Activated T-helper 17 cell treated with anti-CD3 and anti-CD28 coated beads, Interleukin-2, amount 50 U/mL, for 72 hours (primary cell): ENCODE data around the gene TCP1. TPM values are rescaled to one million over a fixed set of nuclear protein-coding genes. Genes with fewer than 3 reads are reported as not detected.
"Not testable (repeated sequence)": the region's sequence is repeated elsewhere in the genome, so short reads cannot be mapped to it uniquely, and the experiment has no call there.

Source experiments
- ATAC-seq: fragments of 150-1000 bp; cut with Tn5 transposase; replicated peaks from 2 replicates; pipeline ENCODE4 v1.10.0; 2021; ENCODE audit warnings: mild to moderate bottlenecking, moderate library complexity
- H3K27ac Mint-ChIP-seq: one replicate; pipeline ENCODE4 v1.8.0; 2022; ENCODE audit warnings: mixed read lengths
- H3K27me3 Mint-ChIP-seq: one replicate; pipeline ENCODE4 v1.8.0; 2022; ENCODE audit warnings: mixed read lengths
- H3K36me3 Mint-ChIP-seq: one replicate; pipeline ENCODE4 v1.8.0; 2022; ENCODE audit warnings: low read depth, mild to moderate bottlenecking, mixed read lengths
- H3K4me1 Mint-ChIP-seq: one replicate; pipeline ENCODE4 v1.8.0; 2022; ENCODE audit warnings: mixed read lengths
- H3K4me3 Mint-ChIP-seq: one replicate; pipeline ENCODE4 v1.8.0; 2022; ENCODE audit warnings: mild to moderate bottlenecking, mixed read lengths
- H3K9me3 Mint-ChIP-seq: one replicate; pipeline ENCODE4 v1.8.0; 2022; ENCODE audit warnings: mixed read lengths
- total RNA-seq, 2 donors: library from RNA; stranded (reverse); gene quantifications; one replicate each; pipeline ENCODE4 v1.2.3, GENCODE V29; 2022

Gene TCP1
- total RNA-seq, 2 donors from 2014 or later = 321 to 554 TPM

DNA sequence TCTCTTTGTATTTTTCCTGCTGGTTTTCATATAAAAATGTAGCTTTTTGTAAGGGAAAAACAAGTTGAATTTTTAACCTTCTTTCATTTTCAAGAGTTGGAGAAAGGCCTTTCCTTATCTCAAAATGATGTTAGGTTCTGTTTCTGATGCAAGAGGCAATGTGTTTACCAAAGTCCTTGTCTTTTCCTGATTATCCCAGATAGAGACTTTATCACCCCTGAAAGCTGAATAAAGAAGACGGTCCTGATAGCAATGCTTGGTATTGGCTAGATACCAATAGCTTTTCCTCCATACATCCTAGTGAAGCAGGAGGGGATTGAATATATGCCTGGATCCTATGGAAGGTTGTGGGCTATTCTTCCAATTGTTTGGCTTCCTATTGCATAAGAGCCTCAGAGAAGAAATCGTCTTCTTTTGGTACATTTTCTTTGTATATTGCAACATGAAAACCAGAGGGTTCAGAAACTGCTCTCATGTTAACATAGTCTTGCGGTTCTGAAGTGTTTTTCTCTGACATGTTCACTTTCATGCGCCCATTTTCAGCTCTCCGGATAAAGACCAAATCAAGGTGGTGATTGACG, 16.1 kb upstream of the TCP1 start:
- ATAC-seq = no peak
- Mint-ChIP-seq H3K4me1 (no peaks in the 10 kb centered on the region), H3K36me3 (no peaks in the 10 kb centered on the region), H3K27ac (no peak overlapping the region), H3K4me3 (no peak overlapping the region), H3K9me3 (no peaks in the 10 kb centered on the region), H3K27me3 (no peaks in the 10 kb centered on the region)

DNA sequence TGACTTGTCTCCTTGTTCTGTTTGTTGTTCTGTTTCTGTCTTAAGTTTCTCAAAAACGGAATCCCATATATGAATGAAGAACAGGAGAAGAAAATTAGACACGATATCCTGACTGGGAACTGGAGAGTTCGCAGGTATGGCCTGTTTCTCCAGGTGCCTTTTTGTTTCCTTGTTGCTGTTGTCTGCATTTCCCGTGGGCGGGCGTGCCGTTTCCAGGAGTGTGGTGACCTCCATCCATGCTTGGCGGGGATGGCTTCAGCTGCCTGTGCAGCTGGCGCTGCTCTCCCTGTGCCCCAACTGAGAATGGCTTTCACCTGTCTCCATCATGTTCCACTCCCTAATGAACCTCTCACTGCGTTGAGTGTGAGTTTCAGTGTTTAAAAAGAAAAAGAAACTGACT, 15.1 kb upstream of the TCP1 start:
- H3K9me3 Mint-ChIP-seq = no peaks in the 10 kb centered on the region

DNA sequence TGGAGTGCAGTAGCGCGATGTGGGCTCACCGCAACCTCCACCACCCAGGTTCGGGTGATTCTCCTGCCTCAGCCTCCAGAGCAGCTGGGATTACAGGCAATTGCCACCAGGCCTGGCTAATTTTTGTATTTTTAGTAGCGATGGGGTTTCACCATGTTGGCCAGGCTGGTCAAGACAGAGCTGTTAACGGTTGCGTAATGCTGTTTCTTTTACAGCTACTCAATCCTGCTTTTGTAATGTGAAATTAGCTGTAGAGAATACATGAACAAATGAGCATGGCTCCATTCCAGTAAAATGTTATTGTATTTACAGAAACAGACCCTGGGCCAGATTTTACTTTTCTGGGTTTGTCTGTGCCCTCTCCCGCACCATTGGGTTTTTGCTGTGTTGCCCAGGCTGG, 12.5 kb upstream of the TCP1 start:
- H3K4me1 Mint-ChIP-seq = peaks cover 6% of the 10 kb centered on the region
- H3K27ac Mint-ChIP-seq = no peak overlapping the region
- peaks cover 25% of the 10 kb centered on the region for H3K36me3 Mint-ChIP-seq
- ATAC-seq = no peak
- H3K4me3 Mint-ChIP-seq = no peak overlapping the region
- no peaks in the 10 kb centered on the region for H3K9me3 Mint-ChIP-seq
- H3K27me3 Mint-ChIP-seq = no peaks in the 10 kb centered on the region

More for the DNA sequence above, 15.1 kb upstream of the TCP1 start:
- Mint-ChIP-seq H3K27me3 (no peaks in the 10 kb centered on the region), H3K4me3 (no peak overlapping the region), H3K36me3 (no peaks in the 10 kb centered on the region), H3K27ac (peak overlapping the region; percentile 32), H3K4me1 (no peaks in the 10 kb centered on the region)
- ATAC-seq = no peak

DNA sequence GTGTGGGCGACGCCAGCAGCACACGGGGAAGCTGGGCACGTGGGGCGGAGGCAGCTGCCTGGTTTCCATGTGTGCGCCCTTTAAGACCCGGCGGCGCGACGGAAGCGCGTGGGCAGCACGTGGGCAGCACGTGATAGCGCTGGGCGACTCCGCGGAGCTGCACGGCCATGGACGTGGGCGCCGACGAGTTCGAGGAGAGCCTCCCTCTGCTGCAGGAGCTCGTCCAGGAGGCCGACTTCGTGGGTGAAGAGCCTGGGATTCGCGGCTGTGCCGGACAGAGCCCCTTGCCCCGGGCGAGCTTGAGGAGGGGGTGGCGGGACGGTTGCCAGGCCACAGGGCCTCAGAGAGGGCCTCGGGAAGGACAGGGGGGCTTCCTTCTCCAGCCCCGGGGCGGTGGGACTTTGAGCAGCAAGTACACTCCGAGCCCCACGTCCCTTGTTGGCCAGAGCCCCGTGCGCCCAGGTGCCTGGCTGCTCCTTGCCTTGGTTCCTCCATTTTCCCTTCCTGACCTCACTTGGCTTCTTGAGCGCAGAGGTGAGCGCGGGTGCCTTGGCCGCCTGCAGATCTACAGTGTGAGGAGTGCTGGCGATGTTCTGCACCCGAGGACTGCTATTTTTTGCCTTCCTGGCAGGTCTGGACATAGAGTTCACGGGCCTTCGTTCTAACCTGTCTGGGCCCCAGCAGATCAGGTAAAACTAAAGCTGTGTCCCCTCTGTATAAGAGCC, 10.9 kb upstream of the TCP1 start, which contains the start of gene PNLDC1:
TSS of gene PNLDC1 (plus strand) at position 136 of the 725 bp plus-strand sequence. CDS start at position 168, 32 bp downstream.
- no peaks in the 10 kb centered on the region for H3K27me3 Mint-ChIP-seq
- H3K4me3 Mint-ChIP-seq = no peak within 1 kb of the TSS
- H3K9me3 Mint-ChIP-seq = no peaks in the 10 kb centered on the region
- H3K36me3 Mint-ChIP-seq = peaks cover 41% of the 10 kb centered on the region
- H3K27ac Mint-ChIP-seq = no peak within 1 kb of the TSS
- no peak for ATAC-seq
- H3K4me1 Mint-ChIP-seq = peaks cover 6% of the 10 kb centered on the region

DNA sequence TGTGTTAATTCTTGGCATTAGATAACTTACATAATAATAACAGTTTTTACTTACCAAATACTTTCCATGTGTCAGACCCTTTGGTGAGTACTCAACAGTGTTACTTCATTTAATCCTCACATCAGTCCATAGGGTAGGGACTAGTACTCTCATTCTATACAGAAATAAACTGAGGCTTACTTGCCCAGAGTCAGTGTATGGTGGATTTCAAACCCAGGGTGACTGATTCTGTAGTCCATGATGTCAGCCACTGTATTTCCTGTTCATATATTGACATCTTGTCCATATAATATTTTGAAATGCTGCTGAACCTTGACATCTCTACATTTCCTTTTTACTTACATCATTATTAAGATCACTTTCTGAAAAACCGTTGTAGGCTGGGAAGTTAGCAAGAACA, 8.2 kb upstream of the TCP1 start:
- no peak overlapping the region for H3K4me3 Mint-ChIP-seq
- H3K27ac Mint-ChIP-seq = no peak overlapping the region
- H3K36me3 Mint-ChIP-seq = peaks cover 69% of the 10 kb centered on the region
- no peak for ATAC-seq
- peaks cover 18% of the 10 kb centered on the region for H3K4me1 Mint-ChIP-seq
- H3K9me3 Mint-ChIP-seq = no peaks in the 10 kb centered on the region
- H3K27me3 Mint-ChIP-seq = no peaks in the 10 kb centered on the region

DNA sequence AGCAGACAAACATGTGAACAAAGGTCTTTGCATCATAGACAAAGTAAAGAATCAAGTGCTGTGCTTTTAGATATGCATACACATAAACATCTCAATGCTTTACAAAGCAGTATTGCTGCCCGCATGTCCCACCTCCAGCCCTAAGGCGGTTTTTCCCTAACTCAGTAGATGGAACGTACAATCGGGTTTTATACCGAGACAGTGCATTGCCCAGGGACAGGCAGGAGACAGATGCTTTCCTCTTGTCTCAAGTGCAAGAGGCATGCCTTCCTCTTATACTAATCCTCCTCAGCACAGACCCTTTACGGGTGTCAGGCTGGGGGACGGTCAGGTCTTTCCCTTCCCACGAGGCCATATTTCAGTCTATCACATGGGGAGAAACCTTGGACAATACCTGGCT, 5.6 kb upstream of the TCP1 start:
- peaks cover 94% of the 10 kb centered on the region for H3K36me3 Mint-ChIP-seq
- H3K27ac Mint-ChIP-seq, H3K4me3 Mint-ChIP-seq, ATAC-seq, H3K9me3 Mint-ChIP-seq, H3K27me3 Mint-ChIP-seq: not testable (repeated sequence)
- peaks cover 34% of the 10 kb centered on the region for H3K4me1 Mint-ChIP-seq

DNA sequence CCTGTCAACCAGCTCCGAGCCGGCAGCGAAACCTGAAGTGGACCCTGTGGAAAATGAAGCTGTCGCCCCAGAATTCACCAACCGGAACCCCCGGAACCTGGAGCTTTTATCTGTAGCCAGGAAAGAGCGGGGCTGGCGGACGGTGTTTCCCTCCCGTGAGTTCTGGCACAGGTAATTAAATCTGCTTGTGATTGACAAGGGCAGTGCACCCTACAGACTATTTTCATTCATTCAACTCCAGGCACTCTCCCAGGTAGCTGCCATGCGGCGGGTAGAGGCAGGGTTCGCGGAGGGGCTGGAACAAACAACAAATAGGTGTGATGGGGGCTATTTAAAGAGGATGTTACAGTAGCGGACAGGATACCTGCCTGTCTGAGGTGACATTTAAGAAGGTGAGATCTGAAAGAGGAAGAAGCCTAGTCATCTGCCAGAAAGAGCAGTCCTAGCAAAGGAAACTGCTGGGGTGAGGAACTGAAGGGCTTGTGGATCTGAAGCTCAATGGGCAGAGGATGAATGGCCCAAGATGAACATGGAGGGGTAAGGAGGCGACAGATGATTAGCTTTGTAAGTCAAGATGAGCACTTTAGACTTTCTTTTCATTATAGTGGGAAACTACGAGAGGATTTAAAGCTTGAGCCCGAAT, 1.7 kb upstream of the TCP1 start:
- peaks cover 96% of the 10 kb centered on the region for H3K36me3 Mint-ChIP-seq
- H3K4me1 Mint-ChIP-seq = peaks cover 43% of the 10 kb centered on the region
- H3K9me3 Mint-ChIP-seq = no peaks in the 10 kb centered on the region
- no peak for ATAC-seq
- peak overlapping the region; percentile 95 for H3K4me3 Mint-ChIP-seq
- H3K27me3 Mint-ChIP-seq = no peaks in the 10 kb centered on the region
- peak overlapping the region; percentile 97 for H3K27ac Mint-ChIP-seq

DNA sequence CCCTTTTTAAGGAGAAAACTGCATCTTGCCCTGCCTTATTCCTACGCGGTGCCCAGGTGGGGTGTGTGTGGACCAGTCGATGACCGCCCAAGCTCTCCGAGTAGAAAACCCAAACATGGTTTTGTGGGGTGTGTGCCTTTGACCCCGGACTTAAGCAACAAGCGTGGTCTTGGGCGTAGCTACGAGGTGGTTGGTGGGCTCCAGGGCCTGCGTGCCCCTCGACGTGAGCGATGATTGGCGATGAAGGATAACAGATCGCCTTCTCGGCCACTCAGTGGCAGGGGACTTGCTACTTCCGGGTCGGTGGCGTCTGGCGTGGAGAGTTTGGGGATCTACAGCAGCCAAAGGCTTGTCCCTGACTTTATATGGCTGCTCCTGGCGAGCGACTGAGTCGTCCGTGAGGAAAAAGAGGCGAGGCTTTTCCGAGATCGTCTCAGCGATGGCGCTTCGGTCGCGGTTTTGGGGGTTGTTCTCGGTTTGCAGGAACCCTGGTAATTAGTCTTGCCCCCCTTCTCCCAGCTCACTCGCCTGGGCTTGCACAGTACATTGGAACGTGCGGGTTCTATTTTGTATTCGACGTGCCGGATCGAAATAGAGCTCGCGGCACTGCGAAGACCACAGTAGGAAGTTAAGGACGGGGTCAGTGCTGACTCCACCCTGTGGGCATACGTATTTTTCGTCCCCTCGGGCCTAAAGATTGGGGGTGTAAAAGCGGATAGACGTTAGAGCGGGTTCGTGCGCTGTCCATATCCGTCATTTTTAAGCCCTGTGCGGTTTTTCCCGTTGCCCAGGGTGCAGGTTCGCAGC, 950 bp upstream of the TCP1 start, which contains the start of gene MRPL18:
TSS of gene MRPL18 (plus strand) at position 319 of the 807 bp plus-strand sequence. CDS start at position 440, 121 bp downstream.
- peak; percentile 87 for ATAC-seq
- Mint-ChIP-seq H3K27me3 (no peaks in the 10 kb centered on the region), H3K9me3 (no peaks in the 10 kb centered on the region), H3K4me3 (peak within 1 kb of the TSS; percentile 95), H3K36me3 (peaks cover 96% of the 10 kb centered on the region), H3K4me1 (peaks cover 45% of the 10 kb centered on the region), H3K27ac (peak within 1 kb of the TSS; percentile 97)

DNA sequence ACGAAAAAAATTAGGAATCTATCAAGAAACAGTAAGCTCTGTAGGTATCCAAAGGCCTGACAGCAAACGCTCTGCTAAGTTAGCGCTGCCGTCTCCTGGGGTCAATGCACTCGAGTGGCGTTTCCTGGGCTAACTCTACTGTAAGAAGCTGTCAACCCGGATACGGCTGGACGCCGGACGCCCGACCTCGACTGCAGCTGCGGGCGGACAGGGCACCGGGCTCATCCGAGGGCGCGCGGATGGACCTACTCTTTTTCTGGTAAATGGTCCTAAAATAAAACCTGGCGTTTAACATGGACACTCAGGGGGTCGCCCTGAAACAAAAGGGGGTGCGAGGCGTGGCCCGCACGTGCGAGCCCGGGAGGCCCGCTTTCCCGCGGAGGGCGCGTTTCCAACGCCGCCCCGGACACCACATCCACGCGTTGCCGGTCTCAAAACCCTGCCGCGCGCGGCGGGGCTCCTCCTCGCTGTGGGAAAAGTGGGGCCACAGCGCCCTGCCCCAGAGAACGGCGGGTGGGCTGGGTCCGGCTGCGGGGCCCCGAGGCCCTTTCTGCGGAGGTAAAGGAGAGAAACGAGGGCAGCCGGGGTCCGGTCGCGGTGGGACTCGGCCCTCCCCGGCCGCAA, 537 bp downstream of the TCP1 start:
- peaks cover 39% of the 10 kb centered on the region for H3K4me1 Mint-ChIP-seq
- H3K27me3 Mint-ChIP-seq = no peaks in the 10 kb centered on the region
- peaks cover 96% of the 10 kb centered on the region for H3K36me3 Mint-ChIP-seq
- H3K9me3 Mint-ChIP-seq = no peaks in the 10 kb centered on the region
- no peak for ATAC-seq
- peak overlapping the region; percentile 95 for H3K4me3 Mint-ChIP-seq
- H3K27ac Mint-ChIP-seq = peak overlapping the region; percentile 97

DNA sequence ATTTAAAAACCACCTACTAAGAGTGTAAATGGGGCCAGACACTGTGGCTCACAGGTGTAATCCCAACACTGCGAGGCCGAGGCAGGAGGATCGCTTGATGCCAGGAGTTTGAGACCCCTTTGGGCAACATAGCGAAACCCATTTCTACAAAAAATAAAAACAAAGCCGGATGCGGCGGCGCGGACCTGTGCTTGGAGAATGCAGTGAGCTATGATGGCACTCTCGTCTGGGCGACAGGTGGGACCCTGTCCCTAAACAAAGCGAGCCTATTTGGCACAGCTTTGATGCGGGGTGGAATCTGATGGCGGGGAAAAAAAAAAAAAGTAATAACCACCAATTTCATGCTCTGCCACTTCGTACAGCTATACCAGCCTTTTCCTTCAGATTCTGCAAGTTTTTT, 1.1 kb downstream of the TCP1 start:
- H3K27ac Mint-ChIP-seq = peak overlapping the region; percentile 85
- no peaks in the 10 kb centered on the region for H3K27me3 Mint-ChIP-seq
- no peaks in the 10 kb centered on the region for H3K9me3 Mint-ChIP-seq
- peak overlapping the region; percentile 95 for H3K4me3 Mint-ChIP-seq
- H3K36me3 Mint-ChIP-seq = peaks cover 96% of the 10 kb centered on the region
- no peak for ATAC-seq
- H3K4me1 Mint-ChIP-seq = peaks cover 38% of the 10 kb centered on the region

DNA sequence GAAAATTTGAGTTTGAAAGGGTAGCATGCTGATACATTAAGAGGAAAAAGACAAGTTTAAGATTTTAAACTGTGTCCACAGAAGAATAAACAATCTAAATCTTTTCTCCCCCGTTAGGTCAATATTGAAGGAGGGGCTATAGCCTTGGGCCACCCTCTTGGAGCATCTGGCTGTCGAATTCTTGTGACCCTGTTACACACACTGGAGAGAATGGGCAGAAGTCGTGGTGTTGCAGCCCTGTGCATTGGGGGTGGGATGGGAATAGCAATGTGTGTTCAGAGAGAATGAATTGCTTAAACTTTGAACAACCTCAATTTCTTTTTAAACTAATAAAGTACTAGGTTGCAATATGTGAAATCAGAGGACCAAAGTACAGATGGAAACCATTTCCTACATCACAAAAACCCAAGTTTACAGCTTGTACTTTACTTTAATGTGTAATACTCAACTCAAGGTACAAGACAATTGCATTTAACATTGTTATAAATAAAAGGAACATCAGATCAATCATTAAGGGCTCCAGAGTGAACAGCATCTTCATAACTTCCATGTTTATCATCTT, 10.8 kb downstream of the TCP1 start:
- H3K36me3 Mint-ChIP-seq = peaks cover 100% of the 10 kb centered on the region

DNA sequence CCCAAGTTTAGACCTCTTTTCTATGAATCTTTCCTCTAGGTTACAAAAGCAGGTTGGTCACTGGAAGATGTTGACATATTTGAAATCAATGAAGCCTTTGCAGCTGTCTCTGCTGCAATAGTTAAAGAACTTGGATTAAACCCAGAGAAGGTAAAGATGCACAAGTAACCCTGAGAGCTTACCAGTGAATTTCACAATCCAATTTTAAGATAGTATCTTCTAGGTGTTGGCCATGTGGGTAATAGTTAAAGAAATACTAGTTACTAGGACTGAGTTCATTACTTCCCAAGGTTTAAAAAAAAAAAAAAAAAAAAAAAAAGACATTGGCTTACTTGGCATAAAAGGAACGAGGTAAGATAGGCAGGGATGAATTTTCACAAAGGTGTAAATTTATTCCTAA, 11.3 kb downstream of the TCP1 start:
- peaks cover 99% of the 10 kb centered on the region for H3K36me3 Mint-ChIP-seq
- H3K27ac Mint-ChIP-seq = no peak overlapping the region
- H3K9me3 Mint-ChIP-seq = no peaks in the 10 kb centered on the region
- no peak overlapping the region for H3K4me3 Mint-ChIP-seq
- no peaks in the 10 kb centered on the region for H3K27me3 Mint-ChIP-seq
- ATAC-seq = no peak
- peaks cover 13% of the 10 kb centered on the region for H3K4me1 Mint-ChIP-seq

More for the DNA sequence above, 10.8 kb downstream of the TCP1 start:
- H3K27ac Mint-ChIP-seq = no peak overlapping the region
- peaks cover 13% of the 10 kb centered on the region for H3K4me1 Mint-ChIP-seq
- H3K4me3 Mint-ChIP-seq = no peak overlapping the region
- ATAC-seq = no peak
- no peaks in the 10 kb centered on the region for H3K27me3 Mint-ChIP-seq
- H3K9me3 Mint-ChIP-seq = no peaks in the 10 kb centered on the region

DNA sequence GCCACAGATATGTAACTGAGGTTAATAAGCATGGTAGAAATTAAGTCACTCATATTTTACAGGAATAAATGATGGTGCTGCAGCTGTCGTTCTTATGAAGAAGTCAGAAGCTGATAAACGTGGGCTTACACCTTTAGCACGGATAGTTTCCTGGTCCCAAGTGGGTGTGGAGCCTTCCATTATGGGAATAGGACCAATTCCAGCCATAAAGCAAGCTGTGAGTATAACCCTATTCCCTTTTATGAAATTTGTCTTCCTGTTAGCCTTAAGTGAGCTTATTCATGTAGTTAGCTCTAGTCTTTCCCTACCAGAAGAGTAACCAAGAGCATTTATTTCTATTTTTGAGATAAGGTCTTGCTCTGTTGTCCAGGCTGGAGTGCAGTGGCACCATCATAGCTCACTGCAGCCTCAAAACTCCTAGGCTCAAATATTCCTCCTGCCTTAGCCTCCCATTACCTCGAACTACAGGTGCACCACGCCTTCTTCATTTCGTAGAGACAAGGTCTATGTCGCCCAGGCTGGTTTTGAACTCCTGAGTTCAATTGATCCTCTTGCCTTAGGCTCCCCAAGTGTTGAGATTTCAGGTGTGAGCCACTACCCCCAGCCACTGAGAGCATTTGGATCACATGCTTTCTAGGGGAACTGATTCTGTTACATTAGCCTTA, 12.0 kb downstream of the TCP1 start:
- Mint-ChIP-seq H3K27me3 (no peaks in the 10 kb centered on the region), H3K27ac (peak overlapping the region; percentile 62), H3K4me3 (no peak overlapping the region), H3K9me3 (no peaks in the 10 kb centered on the region), H3K4me1 (peaks cover 6% of the 10 kb centered on the region), H3K36me3 (peaks cover 91% of the 10 kb centered on the region)
- ATAC-seq = no peak
